C4-2B (cell line): ENCODE measurements around the gene CPZ.

Experiments
- CTCF ChIP-seq: fragments of 450-650 bp; conservative IDR thresholded peaks from 2 replicates; pipeline ENCODE4 v1.5.1; 2017; ENCODE audit warnings: mild to moderate bottlenecking
- ZFX ChIP-seq: fragments of 450-650 bp; IDR thresholded peaks from 2 replicates; pipeline ENCODE4 v1.6.1; 2017

- TF ChIP-seq CTCF: no peak
- TF ChIP-seq ZFX: no peak
Observed at GRCh38 chr4:8557151-8558076, 35.2 kb upstream of the CPZ start.
